ENCODE measurements around the gene NR2F2.

Gene NR2F2

DNA sequence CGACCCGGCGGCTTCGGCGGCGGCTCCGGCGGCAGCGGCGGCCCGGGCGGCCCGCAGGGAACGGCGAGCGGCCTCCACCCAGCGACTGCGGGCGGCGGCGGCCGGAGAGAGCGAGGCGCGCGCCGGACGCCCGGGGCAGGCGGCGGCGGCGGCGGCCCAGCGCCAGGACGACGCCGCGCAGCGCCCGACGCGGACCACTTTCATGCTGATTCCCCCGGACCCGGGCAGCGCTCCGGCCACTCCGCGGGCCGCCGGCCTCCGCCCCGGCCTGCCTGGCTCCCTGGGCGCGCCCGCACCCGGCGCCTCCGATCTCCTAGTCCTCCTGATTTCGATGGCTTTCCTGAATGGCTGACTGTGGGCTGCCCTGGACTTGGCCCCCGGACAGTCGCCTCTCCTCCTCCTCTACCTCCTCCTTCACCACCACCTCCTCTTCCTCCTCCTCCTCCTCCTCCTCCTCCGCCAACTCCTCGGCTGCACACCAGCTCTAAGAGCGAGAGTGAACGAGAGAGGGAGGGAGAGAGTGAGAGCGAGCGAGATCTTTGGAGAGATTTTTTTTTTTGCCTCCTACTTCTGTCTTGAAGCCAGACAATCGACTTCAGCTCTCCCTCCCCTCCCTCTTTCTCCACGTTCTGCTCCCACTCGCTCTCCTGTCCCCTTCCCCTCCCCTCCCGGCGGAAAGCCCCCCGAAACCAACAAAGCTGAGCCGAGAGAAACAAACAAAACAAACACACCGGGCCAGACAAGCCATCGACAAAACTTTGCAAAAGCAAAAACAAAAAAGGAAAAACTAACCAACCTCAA, 844 bp downstream of the NR2F2 start:
- Histone ChIP-seq H4K20me1 (ENCODE audit: insufficient read depth, low read length) (no peaks in the 10 kb centered on the region), H3K4me3 (ENCODE audit: low read depth, low read length, poor library complexity, severe bottlenecking) (no peak overlapping the region), H3K9me3 (ENCODE audit: low read length) (no peaks in the 10 kb centered on the region), H3K27ac (ENCODE audit: low read depth, low read length, poor library complexity, severe bottlenecking) (no peak overlapping the region), H3K9ac (ENCODE audit: low read length) (no peak overlapping the region), H3K4me2 (ENCODE audit: low read length) (no peak overlapping the region), H3F3A (ENCODE audit: insufficient read depth, low read length) (no peaks in the 10 kb centered on the region), H2AFZ (ENCODE audit: low read length) (no peak overlapping the region), H3K4me1 (ENCODE audit: insufficient read depth, low read length, severe bottlenecking) (no peaks in the 10 kb centered on the region), H3K36me3 (ENCODE audit: insufficient read depth, low read length) (no peaks in the 10 kb centered on the region), H3K27me3 (ENCODE audit: insufficient read depth, low read length) (no peaks in the 10 kb centered on the region), H3K9me2 (ENCODE audit: low read depth, low read length) (no peaks in the 10 kb centered on the region), H3K79me2 (ENCODE audit: insufficient read depth, low read length) (no peaks in the 10 kb centered on the region)
- no peak for TF ChIP-seq EZH2 (IDR thresholded peaks at IDR 0.05; ENCODE audit: borderline replicate concordance, low read length)
- TF ChIP-seq, protein P1, sequence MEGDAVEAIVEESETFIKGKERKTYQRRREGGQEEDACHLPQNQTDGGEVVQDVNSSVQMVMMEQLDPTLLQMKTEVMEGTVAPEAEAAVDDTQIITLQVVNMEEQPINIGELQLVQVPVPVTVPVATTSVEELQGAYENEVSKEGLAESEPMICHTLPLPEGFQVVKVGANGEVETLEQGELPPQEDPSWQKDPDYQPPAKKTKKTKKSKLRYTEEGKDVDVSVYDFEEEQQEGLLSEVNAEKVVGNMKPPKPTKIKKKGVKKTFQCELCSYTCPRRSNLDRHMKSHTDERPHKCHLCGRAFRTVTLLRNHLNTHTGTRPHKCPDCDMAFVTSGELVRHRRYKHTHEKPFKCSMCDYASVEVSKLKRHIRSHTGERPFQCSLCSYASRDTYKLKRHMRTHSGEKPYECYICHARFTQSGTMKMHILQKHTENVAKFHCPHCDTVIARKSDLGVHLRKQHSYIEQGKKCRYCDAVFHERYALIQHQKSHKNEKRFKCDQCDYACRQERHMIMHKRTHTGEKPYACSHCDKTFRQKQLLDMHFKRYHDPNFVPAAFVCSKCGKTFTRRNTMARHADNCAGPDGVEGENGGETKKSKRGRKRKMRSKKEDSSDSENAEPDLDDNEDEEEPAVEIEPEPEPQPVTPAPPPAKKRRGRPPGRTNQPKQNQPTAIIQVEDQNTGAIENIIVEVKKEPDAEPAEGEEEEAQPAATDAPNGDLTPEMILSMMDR (IDR thresholded peaks at IDR 0.05; ENCODE audit: low read length) = no peak

DNA sequence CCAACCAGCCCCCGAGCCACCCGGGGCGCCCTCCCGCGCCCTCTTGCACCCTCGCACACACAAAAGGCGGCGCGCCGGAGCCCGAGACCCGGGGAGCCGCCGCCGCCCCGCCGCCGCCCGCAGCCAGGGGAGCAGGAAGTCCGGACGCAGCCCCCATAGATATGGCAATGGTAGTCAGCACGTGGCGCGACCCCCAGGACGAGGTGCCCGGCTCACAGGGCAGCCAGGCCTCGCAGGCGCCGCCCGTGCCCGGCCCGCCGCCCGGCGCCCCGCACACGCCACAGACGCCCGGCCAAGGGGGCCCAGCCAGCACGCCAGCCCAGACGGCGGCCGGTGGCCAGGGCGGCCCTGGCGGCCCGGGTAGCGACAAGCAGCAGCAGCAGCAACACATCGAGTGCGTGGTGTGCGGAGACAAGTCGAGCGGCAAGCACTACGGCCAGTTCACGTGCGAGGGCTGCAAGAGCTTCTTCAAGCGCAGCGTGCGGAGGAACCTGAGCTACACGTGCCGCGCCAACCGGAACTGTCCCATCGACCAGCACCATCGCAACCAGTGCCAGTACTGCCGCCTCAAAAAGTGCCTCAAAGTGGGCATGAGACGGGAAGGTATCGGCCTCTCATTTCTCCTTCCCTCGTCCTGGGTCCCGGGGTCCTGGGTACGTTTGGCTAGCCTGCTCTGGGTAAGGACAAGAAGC, 1.6 kb downstream of the NR2F2 start:
- H4K20me1 ChIP-seq (ENCODE audit: insufficient read depth, low read length) = no peaks in the 10 kb centered on the region
- TF ChIP-seq EZH2 (IDR thresholded peaks at IDR 0.05; ENCODE audit: borderline replicate concordance, low read length) = no peak
- TF ChIP-seq, protein P1 (IDR thresholded peaks at IDR 0.05; ENCODE audit: low read length) = no peak
- no peaks in the 10 kb centered on the region for H3K36me3 ChIP-seq (ENCODE audit: insufficient read depth, low read length)
- H3K27ac ChIP-seq (ENCODE audit: low read depth, low read length, poor library complexity, severe bottlenecking) = no peak overlapping the region
- no peaks in the 10 kb centered on the region for H3K9me2 ChIP-seq (ENCODE audit: low read depth, low read length)
- no peak overlapping the region for H3K9ac ChIP-seq (ENCODE audit: low read length)
- H2AFZ ChIP-seq (ENCODE audit: low read length) = no peak overlapping the region
- no peak overlapping the region for H3K4me2 ChIP-seq (ENCODE audit: low read length)
- no peaks in the 10 kb centered on the region for H3K79me2 ChIP-seq (ENCODE audit: insufficient read depth, low read length)
- H3K9me3 ChIP-seq (ENCODE audit: low read length) = no peaks in the 10 kb centered on the region
- no peak overlapping the region for H3K4me3 ChIP-seq (ENCODE audit: low read depth, low read length, poor library complexity, severe bottlenecking)
- no peaks in the 10 kb centered on the region for H3F3A ChIP-seq (ENCODE audit: insufficient read depth, low read length)
- H3K4me1 ChIP-seq (ENCODE audit: insufficient read depth, low read length, severe bottlenecking) = no peaks in the 10 kb centered on the region
- H3K27me3 ChIP-seq (ENCODE audit: insufficient read depth, low read length) = no peaks in the 10 kb centered on the region

DNA sequence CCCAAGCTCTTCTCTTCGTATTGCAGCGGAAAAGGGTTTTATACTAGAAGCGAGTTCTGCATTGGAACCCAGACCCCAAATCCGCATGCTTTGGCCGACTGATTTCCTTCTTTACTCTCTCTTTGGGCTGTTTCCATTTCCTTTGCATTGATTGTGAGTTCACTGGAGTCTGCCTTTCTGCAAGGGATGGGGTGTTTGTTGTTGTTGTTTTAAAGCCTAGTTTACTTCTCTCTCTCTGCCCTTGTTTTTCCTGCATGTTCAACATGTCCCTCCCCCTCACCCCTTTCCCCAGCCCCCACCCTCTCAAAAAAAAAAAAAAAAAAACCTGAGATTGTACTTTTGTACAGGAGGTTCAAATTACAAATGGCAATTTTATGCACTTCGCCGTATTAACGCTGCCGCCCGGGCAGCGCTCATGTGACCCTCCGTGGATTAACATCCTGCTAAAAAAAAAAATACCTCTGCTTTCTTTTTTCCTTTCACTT, 2.2 kb downstream of the NR2F2 start:
- Histone ChIP-seq H3K9ac (ENCODE audit: low read length) (no peak overlapping the region), H3K4me2 (ENCODE audit: low read length) (no peak overlapping the region), H4K20me1 (ENCODE audit: insufficient read depth, low read length) (no peaks in the 10 kb centered on the region), H3K36me3 (ENCODE audit: insufficient read depth, low read length) (no peaks in the 10 kb centered on the region), H3K9me2 (ENCODE audit: low read depth, low read length) (no peaks in the 10 kb centered on the region), H3K27me3 (ENCODE audit: insufficient read depth, low read length) (no peaks in the 10 kb centered on the region), H3K27ac (ENCODE audit: low read depth, low read length, poor library complexity, severe bottlenecking) (no peak overlapping the region), H3K79me2 (ENCODE audit: insufficient read depth, low read length) (no peaks in the 10 kb centered on the region), H3K4me1 (ENCODE audit: insufficient read depth, low read length, severe bottlenecking) (no peaks in the 10 kb centered on the region), H2AFZ (ENCODE audit: low read length) (no peak overlapping the region), H3K9me3 (ENCODE audit: low read length) (no peaks in the 10 kb centered on the region), H3F3A (ENCODE audit: insufficient read depth, low read length) (no peaks in the 10 kb centered on the region), H3K4me3 (ENCODE audit: low read depth, low read length, poor library complexity, severe bottlenecking) (no peak overlapping the region)
- TF ChIP-seq, protein P1 (IDR thresholded peaks at IDR 0.05; ENCODE audit: low read length) = no peak
- TF ChIP-seq EZH2 (IDR thresholded peaks at IDR 0.05; ENCODE audit: borderline replicate concordance, low read length) = no peak

All from OCI-LY1 (cell line).